ENCODE data around the gene SYNPO2. TPM values are rescaled to one million over a fixed set of nuclear protein-coding genes. Genes with fewer than 3 reads are reported as not detected.
"Not testable (repeated sequence)": the region's sequence is repeated elsewhere in the genome, so short reads cannot be mapped to it uniquely, and the experiment has no call there.

Gene SYNPO2
- total RNA-seq, 3 donors from 2014 or later: 0.15 to 0.27 (median 0.24) TPM

- Mint-ChIP-seq H3K9me3 (no peaks in the 10 kb centered on the region), H3K27me3 (ENCODE audit: low read depth) (peaks cover 4% of the 10 kb centered on the region), H3K4me1 (ENCODE audit: low read depth) (no peaks in the 10 kb centered on the region), H3K36me3 (ENCODE audit: insufficient read depth) (no peaks in the 10 kb centered on the region), H3K4me3 (no peak overlapping the region)
- DNase-seq: no peak
- ATAC-seq: no peak
Observed at GRCh38 chr4:118957722-118958445, 69.2 kb downstream of the SYNPO2 start.

GRCh38 chr4:118962540-118962939, 73.9 kb downstream of the SYNPO2 start:
- peaks cover 4% of the 10 kb centered on the region for H3K27me3 Mint-ChIP-seq (ENCODE audit: low read depth)
- no peaks in the 10 kb centered on the region for H3K9me3 Mint-ChIP-seq
- no peak for DNase-seq
- no peak overlapping the region for H3K4me3 Mint-ChIP-seq
- no peaks in the 10 kb centered on the region for H3K4me1 Mint-ChIP-seq (ENCODE audit: low read depth)
- H3K36me3 Mint-ChIP-seq (ENCODE audit: insufficient read depth): no peaks in the 10 kb centered on the region
- no peak for ATAC-seq

- no peak for DNase-seq
- no peaks in the 10 kb centered on the region for H3K36me3 Mint-ChIP-seq (ENCODE audit: insufficient read depth)
- H3K4me3 Mint-ChIP-seq: no peak overlapping the region
- H3K9me3 Mint-ChIP-seq: no peaks in the 10 kb centered on the region
- peaks cover 7% of the 10 kb centered on the region for H3K4me1 Mint-ChIP-seq (ENCODE audit: low read depth)
- H3K27me3 Mint-ChIP-seq (ENCODE audit: low read depth): peaks cover 4% of the 10 kb centered on the region
- no peak for ATAC-seq
Observed at GRCh38 chr4:118964891-118965411, 76.3 kb downstream of the SYNPO2 start.

GRCh38 chr4:118967393-118967792, 78.7 kb downstream of the SYNPO2 start:
- Mint-ChIP-seq H3K36me3 (ENCODE audit: insufficient read depth) (no peaks in the 10 kb centered on the region), H3K27me3 (ENCODE audit: low read depth) (no peaks in the 10 kb centered on the region), H3K9me3 (no peaks in the 10 kb centered on the region), H3K4me1 (ENCODE audit: low read depth) (peaks cover 7% of the 10 kb centered on the region), H3K4me3 (no peak overlapping the region)
- DNase-seq (no peak), ATAC-seq (no peak)

GRCh38 chr4:118968005-118968404, 79.4 kb downstream of the SYNPO2 start:
- no peaks in the 10 kb centered on the region for H3K9me3 Mint-ChIP-seq
- peaks cover 7% of the 10 kb centered on the region for H3K4me1 Mint-ChIP-seq (ENCODE audit: low read depth)
- no peak overlapping the region for H3K4me3 Mint-ChIP-seq
- no peaks in the 10 kb centered on the region for H3K27me3 Mint-ChIP-seq (ENCODE audit: low read depth)
- no peaks in the 10 kb centered on the region for H3K36me3 Mint-ChIP-seq (ENCODE audit: insufficient read depth)
- ATAC-seq (peak; percentile 34 to 35), DNase-seq (no peak)

GRCh38 chr4:118968813-118969212, 80.2 kb downstream of the SYNPO2 start:
- no peaks in the 10 kb centered on the region for H3K9me3 Mint-ChIP-seq
- no peak for ATAC-seq
- H3K27me3 Mint-ChIP-seq (ENCODE audit: low read depth): no peaks in the 10 kb centered on the region
- no peak for DNase-seq
- H3K4me3 Mint-ChIP-seq: no peak overlapping the region
- H3K4me1 Mint-ChIP-seq (ENCODE audit: low read depth): peaks cover 7% of the 10 kb centered on the region
- H3K36me3 Mint-ChIP-seq (ENCODE audit: insufficient read depth): no peaks in the 10 kb centered on the region

GRCh38 chr4:118969359-118969758, 80.7 kb downstream of the SYNPO2 start:
- no peaks in the 10 kb centered on the region for H3K27me3 Mint-ChIP-seq (ENCODE audit: low read depth)
- peaks cover 7% of the 10 kb centered on the region for H3K4me1 Mint-ChIP-seq (ENCODE audit: low read depth)
- DNase-seq (no peak), ATAC-seq (no peak)
- no peaks in the 10 kb centered on the region for H3K9me3 Mint-ChIP-seq
- no peak overlapping the region for H3K4me3 Mint-ChIP-seq
- H3K36me3 Mint-ChIP-seq (ENCODE audit: insufficient read depth): no peaks in the 10 kb centered on the region

- Mint-ChIP-seq H3K9me3 (no peaks in the 10 kb centered on the region), H3K36me3 (ENCODE audit: insufficient read depth) (no peaks in the 10 kb centered on the region), H3K4me3 (no peak overlapping the region), H3K27me3 (ENCODE audit: low read depth) (no peaks in the 10 kb centered on the region), H3K4me1 (ENCODE audit: low read depth) (peaks cover 7% of the 10 kb centered on the region)
- ATAC-seq: no peak
- DNase-seq: no peak
Observed at GRCh38 chr4:118972167-118972566, 83.5 kb downstream of the SYNPO2 start.

- H3K36me3 Mint-ChIP-seq (ENCODE audit: insufficient read depth): no peaks in the 10 kb centered on the region
- no peaks in the 10 kb centered on the region for H3K9me3 Mint-ChIP-seq
- H3K4me1 Mint-ChIP-seq (ENCODE audit: low read depth): peaks cover 3% of the 10 kb centered on the region
- H3K27me3 Mint-ChIP-seq (ENCODE audit: low read depth): no peaks in the 10 kb centered on the region
- no peak overlapping the region for H3K4me3 Mint-ChIP-seq
- ATAC-seq (no peak), DNase-seq (no peak)
Observed at GRCh38 chr4:118973295-118973694, 84.6 kb downstream of the SYNPO2 start.

- ATAC-seq (no peak), DNase-seq (no peak)
- Mint-ChIP-seq H3K4me3 (no peak overlapping the region), H3K4me1 (ENCODE audit: low read depth) (no peaks in the 10 kb centered on the region), H3K36me3 (ENCODE audit: insufficient read depth) (no peaks in the 10 kb centered on the region), H3K9me3 (no peaks in the 10 kb centered on the region), H3K27me3 (ENCODE audit: low read depth) (no peaks in the 10 kb centered on the region)
Observed at GRCh38 chr4:118974758-118975157, 86.1 kb downstream of the SYNPO2 start.

GRCh38 chr4:118975449-118976192, 87.0 kb downstream of the SYNPO2 start:
- no peaks in the 10 kb centered on the region for H3K9me3 Mint-ChIP-seq
- no peak for ATAC-seq
- no peaks in the 10 kb centered on the region for H3K27me3 Mint-ChIP-seq (ENCODE audit: low read depth)
- no peaks in the 10 kb centered on the region for H3K4me1 Mint-ChIP-seq (ENCODE audit: low read depth)
- H3K4me3 Mint-ChIP-seq: no peak overlapping the region
- H3K36me3 Mint-ChIP-seq (ENCODE audit: insufficient read depth): no peaks in the 10 kb centered on the region
- no peak for DNase-seq

- not testable (repeated sequence) for H3K4me3 Mint-ChIP-seq; H3K9me3 Mint-ChIP-seq; ATAC-seq; H3K36me3 Mint-ChIP-seq (ENCODE audit: insufficient read depth); H3K27me3 Mint-ChIP-seq (ENCODE audit: low read depth); DNase-seq; H3K4me1 Mint-ChIP-seq (ENCODE audit: low read depth)
Observed at GRCh38 chr4:118976193-118976560, 87.5 kb downstream of the SYNPO2 start.

GRCh38 chr4:118977100-118977499, 88.4 kb downstream of the SYNPO2 start:
- H3K36me3 Mint-ChIP-seq (ENCODE audit: insufficient read depth); H3K9me3 Mint-ChIP-seq; H3K4me1 Mint-ChIP-seq (ENCODE audit: low read depth); DNase-seq; H3K4me3 Mint-ChIP-seq; H3K27me3 Mint-ChIP-seq (ENCODE audit: low read depth); ATAC-seq: not testable (repeated sequence)

GRCh38 chr4:118979712-118980111, 91.1 kb downstream of the SYNPO2 start:
- ATAC-seq (no peak), DNase-seq (no peak)
- Mint-ChIP-seq H3K4me1 (ENCODE audit: low read depth) (no peaks in the 10 kb centered on the region), H3K27me3 (ENCODE audit: low read depth) (peaks cover 1% of the 10 kb centered on the region), H3K4me3 (no peak overlapping the region), H3K36me3 (ENCODE audit: insufficient read depth) (no peaks in the 10 kb centered on the region), H3K9me3 (no peaks in the 10 kb centered on the region)
